Mucosa of stomach (tissue), 1 donor: ENCODE results near the gene ABI2.
"Not testable (repeated sequence)": the region's sequence is repeated elsewhere in the genome, so short reads cannot be mapped to it uniquely, and the experiment has no call there.

Experiments
- H3K27me3 ChIP-seq: one replicate; pipeline ENCODE4 v1.7.0; 2013; ENCODE audit warnings: mild to moderate bottlenecking, low read length; ENCODE audit not compliant: control insufficient read depth, insufficient read depth
- H3K36me3 ChIP-seq: one replicate; pipeline ENCODE4 v1.7.0; 2013; ENCODE audit warnings: low read length; ENCODE audit not compliant: control insufficient read depth, insufficient read depth
- H3K4me1 ChIP-seq: one replicate; pipeline ENCODE4 v1.7.0; 2013; ENCODE audit warnings: mild to moderate bottlenecking, low read length; ENCODE audit not compliant: control insufficient read depth, insufficient read depth
- H3K4me3 ChIP-seq: one replicate; pipeline ENCODE4 v1.7.0; 2013; ENCODE audit warnings: low read length
- H3K9ac ChIP-seq: one replicate; pipeline ENCODE4 v1.7.0; 2013; ENCODE audit warnings: mild to moderate bottlenecking, low read length, moderate library complexity
- H3K9me3 ChIP-seq: one replicate; pipeline ENCODE4 v1.7.0; 2013; ENCODE audit warnings: mild to moderate bottlenecking, low read length, moderate library complexity; ENCODE audit not compliant: control insufficient read depth
- donor health status: Pancreatic carcinoma.

Gene ABI2

GRCh38 chr2:203330434-203330833 is 2.2 kb downstream of the ABI2 start:
- Histone ChIP-seq H3K9ac (no peak overlapping the region), H3K4me3 (no peak overlapping the region), H3K4me1 (peaks cover 4% of the 10 kb centered on the region), H3K36me3 (no peaks in the 10 kb centered on the region), H3K27me3 (no peaks in the 10 kb centered on the region), H3K9me3 (no peaks in the 10 kb centered on the region)

GRCh38 chr2:203338322-203338721 is 10.1 kb downstream of the ABI2 start:
- Histone ChIP-seq H3K4me1 (no peaks in the 10 kb centered on the region), H3K27me3 (no peaks in the 10 kb centered on the region), H3K9ac (no peak overlapping the region), H3K4me3 (no peak overlapping the region), H3K9me3 (no peaks in the 10 kb centered on the region), H3K36me3 (no peaks in the 10 kb centered on the region)

- Histone ChIP-seq H3K36me3 (no peaks in the 10 kb centered on the region), H3K4me3 (no peak overlapping the region), H3K4me1 (no peaks in the 10 kb centered on the region), H3K27me3 (no peaks in the 10 kb centered on the region), H3K9me3 (no peaks in the 10 kb centered on the region), H3K9ac (no peak overlapping the region)
Measured at GRCh38 chr2:203340791-203341487, 12.7 kb downstream of the ABI2 start.

GRCh38 chr2:203341741-203342310 is 13.6 kb downstream of the ABI2 start:
- no peaks in the 10 kb centered on the region for H3K4me1 ChIP-seq
- H3K36me3 ChIP-seq: no peaks in the 10 kb centered on the region
- no peak overlapping the region for H3K4me3 ChIP-seq
- H3K9me3 ChIP-seq: no peaks in the 10 kb centered on the region
- no peaks in the 10 kb centered on the region for H3K27me3 ChIP-seq
- H3K9ac ChIP-seq: no peak overlapping the region

GRCh38 chr2:203342374-203342773 is 14.2 kb downstream of the ABI2 start:
- H3K9ac ChIP-seq, H3K4me1 ChIP-seq, H3K4me3 ChIP-seq, H3K27me3 ChIP-seq, H3K36me3 ChIP-seq, H3K9me3 ChIP-seq: not testable (repeated sequence)

GRCh38 chr2:203344667-203345066 is 16.5 kb downstream of the ABI2 start:
- Histone ChIP-seq H3K27me3 (no peaks in the 10 kb centered on the region), H3K4me3 (no peak overlapping the region), H3K4me1 (no peaks in the 10 kb centered on the region), H3K36me3 (no peaks in the 10 kb centered on the region), H3K9me3 (no peaks in the 10 kb centered on the region), H3K9ac (no peak overlapping the region)

GRCh38 chr2:203346612-203347011 is 18.4 kb downstream of the ABI2 start:
- Histone ChIP-seq H3K4me3 (no peak overlapping the region), H3K27me3 (no peaks in the 10 kb centered on the region), H3K9me3 (no peaks in the 10 kb centered on the region), H3K4me1 (no peaks in the 10 kb centered on the region), H3K36me3 (no peaks in the 10 kb centered on the region), H3K9ac (no peak overlapping the region)

GRCh38 chr2:203347375-203347774 is 19.2 kb downstream of the ABI2 start:
- no peaks in the 10 kb centered on the region for H3K36me3 ChIP-seq
- H3K9ac ChIP-seq: no peak overlapping the region
- H3K27me3 ChIP-seq: no peaks in the 10 kb centered on the region
- H3K4me3 ChIP-seq: no peak overlapping the region
- H3K4me1 ChIP-seq: no peaks in the 10 kb centered on the region
- H3K9me3 ChIP-seq: no peaks in the 10 kb centered on the region

- Histone ChIP-seq H3K27me3 (no peaks in the 10 kb centered on the region), H3K36me3 (no peaks in the 10 kb centered on the region), H3K9me3 (no peaks in the 10 kb centered on the region), H3K4me3 (no peak overlapping the region), H3K9ac (no peak overlapping the region), H3K4me1 (no peaks in the 10 kb centered on the region)
Measured at GRCh38 chr2:203352604-203353255, 24.5 kb downstream of the ABI2 start.

GRCh38 chr2:203354966-203355365 is 26.8 kb downstream of the ABI2 start:
- H3K4me3 ChIP-seq: no peak overlapping the region
- no peak overlapping the region for H3K9ac ChIP-seq
- no peaks in the 10 kb centered on the region for H3K9me3 ChIP-seq
- H3K27me3 ChIP-seq: no peaks in the 10 kb centered on the region
- no peaks in the 10 kb centered on the region for H3K4me1 ChIP-seq
- no peaks in the 10 kb centered on the region for H3K36me3 ChIP-seq

GRCh38 chr2:203359450-203359849 is 31.3 kb downstream of the ABI2 start:
- Histone ChIP-seq H3K4me3 (no peak overlapping the region), H3K9ac (no peak overlapping the region), H3K36me3 (no peaks in the 10 kb centered on the region), H3K4me1 (no peaks in the 10 kb centered on the region), H3K27me3 (no peaks in the 10 kb centered on the region), H3K9me3 (no peaks in the 10 kb centered on the region)

GRCh38 chr2:203360833-203361430 is 32.7 kb downstream of the ABI2 start:
- H3K9me3 ChIP-seq: no peaks in the 10 kb centered on the region
- H3K4me1 ChIP-seq: no peaks in the 10 kb centered on the region
- no peak overlapping the region for H3K9ac ChIP-seq
- no peaks in the 10 kb centered on the region for H3K36me3 ChIP-seq
- no peak overlapping the region for H3K4me3 ChIP-seq
- H3K27me3 ChIP-seq: no peaks in the 10 kb centered on the region
